Lower lobe of right lung (tissue), 2 donors: ENCODE measurements around the gene SHANK1. TPM values are rescaled to one million over a fixed set of nuclear protein-coding genes. Genes with fewer than 3 reads are reported as not detected.
"Not testable (repeated sequence)": the region's sequence is repeated elsewhere in the genome, so short reads cannot be mapped to it uniquely, and the experiment has no call there.

Experiments used
- ATAC-seq, 2 donors: fragments of 200-7000 bp; cut with Tn5 transposase; one replicate each; pipeline ENCODE4 v1.9.1; 2020 to 2022; ENCODE audit warnings: mild to moderate bottlenecking in 2 of 2, moderate library complexity in 2 of 2
- DNase-seq: peaks from one replicate; pipeline ENCODE4 v3.0.0-alpha.2; 2020
- H3K27ac ChIP-seq: fragments of 200-600 bp; one replicate; pipeline ENCODE4 v1.8.0; 2022
- H3K27me3 ChIP-seq: fragments of 200-600 bp; one replicate; pipeline ENCODE4 v1.8.0; 2022; ENCODE audit warnings: low read depth
- H3K36me3 ChIP-seq: fragments of 200-600 bp; one replicate; pipeline ENCODE4 v1.8.0; 2022; ENCODE audit warnings: mild to moderate bottlenecking
- H3K4me1 ChIP-seq: fragments of 200-600 bp; one replicate; pipeline ENCODE4 v1.8.0; 2022
- H3K4me3 ChIP-seq: fragments of 200-600 bp; one replicate; pipeline ENCODE4 v1.8.0; 2022; ENCODE audit warnings: mild to moderate bottlenecking
- H3K9me3 ChIP-seq: fragments of 200-600 bp; one replicate; pipeline ENCODE4 v1.8.0; 2022
- intact Hi-C: fragments of 100-400 bp; cut with DNase I; formaldehyde crosslinking; loops from one replicate; pipeline ENCODE4 v1.11.0; 2022
- total RNA-seq: library from RNA; stranded (reverse); fragmentation: NEBNext Ultra II Directional; extraction: Animal tissue kit (Norgen Biotek cat#: 25700); gene quantifications from one replicate; pipeline ENCODE4 v1.2.1, GENCODE V29; 2021
- TF ChIP-seq, protein P1 (sequence below): fragments of 200-600 bp; IDR thresholded peaks from one replicate; pipeline ENCODE4 v1.8.0; 2022; ENCODE audit warnings: antibody characterized with exemption, mild to moderate bottlenecking
- donor health status: DM: no; HTN: yes; CAD: no; lungs with severe emphysema.

Gene SHANK1
- total RNA-seq, 1 donor from 2014 or later: 0.71 TPM

DNA sequence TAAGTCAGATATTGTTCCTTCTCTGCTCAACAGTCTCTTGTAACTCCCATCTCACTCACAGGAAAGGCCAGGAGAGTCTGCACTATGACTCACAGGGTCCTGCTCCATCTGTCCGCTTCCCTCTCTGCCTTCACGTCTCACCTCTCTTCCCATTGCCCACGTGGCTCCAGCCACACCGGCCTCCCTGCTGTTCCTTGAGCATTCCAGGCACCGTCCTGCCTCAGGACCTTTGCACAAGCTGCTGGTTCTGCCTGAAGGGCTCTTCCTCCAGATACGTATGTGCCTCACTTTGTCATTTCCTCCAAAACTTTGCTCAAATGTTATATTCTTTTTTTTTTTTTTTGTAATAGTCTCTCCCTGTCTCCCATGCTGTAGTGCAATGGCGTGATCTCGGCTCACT, 36.6 kb upstream of the SHANK1 start:
- intact Hi-C loops, H3K36me3 ChIP-seq, H3K4me1 ChIP-seq, H3K9me3 ChIP-seq, DNase-seq, H3K27ac ChIP-seq, H3K4me3 ChIP-seq, ATAC-seq: not testable (repeated sequence)
- H3K27me3 ChIP-seq: peaks cover 24% of the 10 kb centered on the region

DNA sequence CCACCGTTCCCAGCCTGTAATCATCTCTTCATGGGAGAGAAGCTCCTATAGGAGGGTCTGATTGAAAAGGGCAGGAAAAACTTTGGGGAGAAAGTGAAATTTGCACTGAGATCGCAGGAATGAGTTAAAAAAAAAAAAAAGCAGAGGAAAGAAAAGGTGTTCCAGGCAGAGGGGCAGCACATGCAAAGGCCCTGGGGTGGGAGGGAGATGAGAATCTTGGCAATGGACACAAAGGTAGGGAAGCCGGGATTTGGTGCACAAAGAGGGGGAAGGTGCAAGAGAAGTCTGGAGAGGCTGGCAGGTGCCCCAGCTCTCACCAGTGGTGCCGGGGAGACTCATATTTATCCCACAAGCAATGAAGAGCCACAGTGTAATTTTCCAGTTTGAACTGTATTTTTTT, 34.3 kb upstream of the SHANK1 start:
- ATAC-seq (no peak), DNase-seq (no peak)
- no peaks in the 10 kb centered on the region for H3K36me3 ChIP-seq
- no peaks in the 10 kb centered on the region for H3K4me1 ChIP-seq
- intact Hi-C loops: no loop called here
- no peak overlapping the region for H3K4me3 ChIP-seq
- H3K9me3 ChIP-seq: no peaks in the 10 kb centered on the region
- peaks cover 24% of the 10 kb centered on the region for H3K27me3 ChIP-seq
- H3K27ac ChIP-seq: no peak overlapping the region
- TF ChIP-seq, protein P1, sequence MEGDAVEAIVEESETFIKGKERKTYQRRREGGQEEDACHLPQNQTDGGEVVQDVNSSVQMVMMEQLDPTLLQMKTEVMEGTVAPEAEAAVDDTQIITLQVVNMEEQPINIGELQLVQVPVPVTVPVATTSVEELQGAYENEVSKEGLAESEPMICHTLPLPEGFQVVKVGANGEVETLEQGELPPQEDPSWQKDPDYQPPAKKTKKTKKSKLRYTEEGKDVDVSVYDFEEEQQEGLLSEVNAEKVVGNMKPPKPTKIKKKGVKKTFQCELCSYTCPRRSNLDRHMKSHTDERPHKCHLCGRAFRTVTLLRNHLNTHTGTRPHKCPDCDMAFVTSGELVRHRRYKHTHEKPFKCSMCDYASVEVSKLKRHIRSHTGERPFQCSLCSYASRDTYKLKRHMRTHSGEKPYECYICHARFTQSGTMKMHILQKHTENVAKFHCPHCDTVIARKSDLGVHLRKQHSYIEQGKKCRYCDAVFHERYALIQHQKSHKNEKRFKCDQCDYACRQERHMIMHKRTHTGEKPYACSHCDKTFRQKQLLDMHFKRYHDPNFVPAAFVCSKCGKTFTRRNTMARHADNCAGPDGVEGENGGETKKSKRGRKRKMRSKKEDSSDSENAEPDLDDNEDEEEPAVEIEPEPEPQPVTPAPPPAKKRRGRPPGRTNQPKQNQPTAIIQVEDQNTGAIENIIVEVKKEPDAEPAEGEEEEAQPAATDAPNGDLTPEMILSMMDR: no peak

DNA sequence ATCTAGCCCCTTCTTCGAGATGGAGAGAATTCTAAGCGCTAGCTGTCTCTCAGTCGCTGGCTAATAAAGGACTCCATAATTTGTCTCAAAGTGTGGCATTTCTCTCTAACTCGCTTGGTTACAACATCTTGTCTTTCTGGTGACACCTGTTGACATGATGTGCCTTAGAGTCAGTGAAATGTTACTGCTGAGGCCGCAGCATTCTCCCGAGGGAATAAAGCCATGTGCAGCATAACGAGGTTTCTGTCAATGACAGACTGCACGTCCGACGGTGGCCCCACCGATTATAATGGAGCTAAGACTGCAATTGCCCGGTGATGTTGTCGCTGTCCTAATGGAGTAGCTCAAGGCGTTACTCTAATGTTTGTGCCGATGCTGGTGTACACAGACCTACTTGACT, 30.4 kb upstream of the SHANK1 start:
- no peaks in the 10 kb centered on the region for H3K36me3 ChIP-seq
- H3K4me3 ChIP-seq: no peak overlapping the region
- peaks cover 16% of the 10 kb centered on the region for H3K27me3 ChIP-seq
- TF ChIP-seq, protein P1: no peak
- no peaks in the 10 kb centered on the region for H3K9me3 ChIP-seq
- ATAC-seq: no peak
- no peak overlapping the region for H3K27ac ChIP-seq
- intact Hi-C loops: no loop called here
- H3K4me1 ChIP-seq: no peaks in the 10 kb centered on the region
- DNase-seq: no peak

DNA sequence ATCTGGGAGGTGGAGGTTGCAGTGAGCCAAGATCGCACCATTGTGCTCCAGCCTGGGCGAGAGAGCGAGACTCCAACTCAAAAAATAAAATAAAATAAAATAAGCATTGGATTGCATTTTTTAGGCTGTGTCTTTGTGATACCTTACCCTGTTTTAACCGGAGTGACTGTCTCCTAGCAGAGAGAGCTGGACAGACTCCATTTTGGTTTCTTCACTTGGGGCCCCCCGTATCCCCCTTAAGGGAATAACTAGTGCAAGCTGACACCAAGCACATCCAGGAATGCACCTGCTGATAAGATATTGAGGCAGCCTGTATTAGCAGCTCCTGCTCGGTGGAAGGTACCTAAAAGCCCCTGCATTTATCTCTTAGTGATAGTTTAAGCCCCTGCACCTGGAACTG, 29.9 kb upstream of the SHANK1 start:
- no peak overlapping the region for H3K4me3 ChIP-seq
- intact Hi-C loops: no loop called here
- H3K27ac ChIP-seq: no peak overlapping the region
- peaks cover 14% of the 10 kb centered on the region for H3K27me3 ChIP-seq
- DNase-seq (no peak), ATAC-seq (no peak)
- H3K9me3 ChIP-seq: no peaks in the 10 kb centered on the region
- no peaks in the 10 kb centered on the region for H3K36me3 ChIP-seq
- H3K4me1 ChIP-seq: no peaks in the 10 kb centered on the region
- TF ChIP-seq, protein P1: no peak

DNA sequence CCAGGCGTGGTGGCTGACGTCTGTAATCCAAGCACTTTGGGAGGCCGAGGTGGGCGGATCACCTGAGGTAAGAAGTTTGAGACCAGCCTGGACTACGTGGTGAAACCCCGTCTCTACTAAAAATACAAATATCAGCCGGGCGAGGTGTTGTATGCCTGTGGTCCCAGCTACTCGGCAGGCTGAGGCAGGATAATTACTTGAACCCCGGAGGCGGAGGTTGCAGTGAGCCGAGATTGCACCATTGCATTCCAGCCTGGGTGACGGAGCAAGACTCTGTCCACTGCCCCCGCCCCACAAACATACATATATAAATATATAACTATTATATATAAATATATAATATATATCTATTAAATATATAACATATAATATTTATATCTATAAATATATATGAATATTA, 27.5 kb upstream of the SHANK1 start:
- ATAC-seq, intact Hi-C loops, H3K27ac ChIP-seq, DNase-seq, H3K27me3 ChIP-seq, H3K4me1 ChIP-seq, H3K36me3 ChIP-seq, H3K9me3 ChIP-seq, H3K4me3 ChIP-seq: not testable (repeated sequence)

DNA sequence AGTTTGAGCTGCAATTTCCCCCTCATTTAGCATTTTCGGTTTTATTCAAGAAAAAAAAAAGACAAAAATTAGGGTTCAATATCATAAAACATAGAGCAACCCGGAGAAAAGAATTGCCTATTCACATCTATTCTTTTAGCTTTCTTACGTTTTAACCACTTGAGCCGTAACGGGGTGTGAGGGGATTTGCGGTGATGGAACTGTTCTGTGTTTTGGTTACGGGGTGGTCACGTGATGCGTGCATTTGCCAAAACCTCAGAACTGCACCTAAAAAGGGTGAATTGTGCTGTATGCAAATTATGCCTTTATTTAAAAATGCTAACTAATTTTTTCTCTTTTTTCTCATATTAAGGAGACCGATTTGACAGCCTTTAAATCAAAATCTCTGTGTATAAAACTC, 25.6 kb upstream of the SHANK1 start:
- ATAC-seq: no peak
- no peaks in the 10 kb centered on the region for H3K9me3 ChIP-seq
- no peaks in the 10 kb centered on the region for H3K36me3 ChIP-seq
- TF ChIP-seq, protein P1: no peak
- H3K27ac ChIP-seq: no peak overlapping the region
- intact Hi-C loops: no loop called here
- no peaks in the 10 kb centered on the region for H3K4me1 ChIP-seq
- DNase-seq: no peak
- H3K27me3 ChIP-seq: peaks cover 10% of the 10 kb centered on the region
- H3K4me3 ChIP-seq: no peak overlapping the region

DNA sequence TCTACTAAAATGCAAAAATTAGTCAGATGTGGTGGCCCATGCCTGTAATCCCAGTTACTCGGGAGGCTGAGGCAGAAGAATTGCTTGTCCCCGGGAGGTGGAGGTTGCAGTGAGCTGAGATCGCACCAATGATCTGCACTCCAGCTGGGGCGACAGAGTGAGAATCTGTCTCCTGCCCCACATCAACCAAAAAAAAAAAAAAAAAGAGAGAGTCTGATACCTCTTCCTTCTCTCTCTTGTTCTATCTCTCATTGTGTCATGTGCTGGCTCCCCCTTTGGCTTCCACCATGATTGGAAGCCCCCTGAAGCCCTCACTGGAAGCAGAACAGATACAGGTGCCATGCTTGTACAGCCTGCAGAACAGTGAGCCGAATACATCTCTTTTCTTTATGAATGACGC, 23.9 kb upstream of the SHANK1 start:
- H3K4me3 ChIP-seq: no peak overlapping the region
- H3K9me3 ChIP-seq: no peaks in the 10 kb centered on the region
- intact Hi-C loops: no loop called here
- no peak overlapping the region for H3K27ac ChIP-seq
- DNase-seq (no peak), ATAC-seq (no peak)
- peaks cover 17% of the 10 kb centered on the region for H3K27me3 ChIP-seq
- TF ChIP-seq, protein P1: no peak
- no peaks in the 10 kb centered on the region for H3K4me1 ChIP-seq
- H3K36me3 ChIP-seq: no peaks in the 10 kb centered on the region
